ENCODE results near the gene AP2B1. TPM values are rescaled to one million over a fixed set of nuclear protein-coding genes. Genes with fewer than 3 reads are reported as not detected.
A peak's percentile ranks its signal among the peaks of the same experiment; 100 is the strongest.
"Not testable (repeated sequence)": the region's sequence is repeated elsewhere in the genome, so short reads cannot be mapped to it uniquely, and the experiment has no call there.

AP2B1 gene
- total and polyA plus RNA-seq, 2 donors, result 34.7 to 39.1 TPM

GRCh38 chr17:35609831-35610230, 22.7 kb downstream of the AP2B1 start:
- Histone ChIP-seq H3K36me3 (ENCODE audit: control insufficient read depth in 2 of 2, insufficient read depth in 2 of 2, low read length in 1 of 2) (peaks cover 38 to 49% of the 10 kb centered on the region in 2 donors), H3K4me3 (ENCODE audit: low read length in 2 of 2) (no peak overlapping the region)

GRCh38 chr17:35610746-35611145, 23.6 kb downstream of the AP2B1 start:
- H3K4me3 ChIP-seq (ENCODE audit: low read length in 2 of 2); H3K27me3 ChIP-seq (ENCODE audit: control insufficient read depth in 2 of 2, insufficient read depth in 1 of 2, low read length in 1 of 2); H3K27ac ChIP-seq (ENCODE audit: low read depth in 1 of 2, low read length in 1 of 2); H3K4me1 ChIP-seq (ENCODE audit: control insufficient read depth in 2 of 2, insufficient read depth in 2 of 2, low read length in 2 of 2); H3K9me3 ChIP-seq (ENCODE audit: control insufficient read depth in 2 of 2, insufficient read depth in 1 of 2, low read length in 1 of 2); DNase-seq (ENCODE audit: low read depth in 6 of 9, low spot score in 9 of 9): not testable (repeated sequence)
- H3K36me3 ChIP-seq (ENCODE audit: control insufficient read depth in 2 of 2, insufficient read depth in 2 of 2, low read length in 1 of 2), result peaks cover 34 to 49% of the 10 kb centered on the region in 2 donors
- WGBS, result 96% methylated on average over 12 of the region's 12 CpGs

More at GRCh38 chr17:35609831-35610230, 22.7 kb downstream of the AP2B1 start:
- Histone ChIP-seq H3K9me3 (ENCODE audit: control insufficient read depth in 2 of 2, insufficient read depth in 1 of 2, low read length in 1 of 2) (no peaks in the 10 kb centered on the region), H3K27me3 (ENCODE audit: control insufficient read depth in 2 of 2, insufficient read depth in 1 of 2, low read length in 1 of 2) (no peaks in the 10 kb centered on the region), H3K4me1 (ENCODE audit: control insufficient read depth in 2 of 2, insufficient read depth in 2 of 2, low read length in 2 of 2) (no peaks in the 10 kb centered on the region), H3K27ac (ENCODE audit: low read depth in 1 of 2, low read length in 1 of 2) (no peak overlapping the region)
- no peak for DNase-seq (ENCODE audit: low read depth in 6 of 9, low spot score in 9 of 9)
- WGBS, result 97% methylated on average over 4 of the region's 4 CpGs

GRCh38 chr17:35612924-35613521, 25.9 kb downstream of the AP2B1 start:
- 90% methylated on average over 2 of the region's 2 CpGs for WGBS
- Histone ChIP-seq H3K27ac (ENCODE audit: low read depth in 1 of 2, low read length in 1 of 2) (no peak overlapping the region), H3K4me3 (ENCODE audit: low read length in 2 of 2) (no peak overlapping the region), H3K36me3 (ENCODE audit: control insufficient read depth in 2 of 2, insufficient read depth in 2 of 2, low read length in 1 of 2) (peaks cover 23 to 38% of the 10 kb centered on the region in 2 donors), H3K27me3 (ENCODE audit: control insufficient read depth in 2 of 2, insufficient read depth in 1 of 2, low read length in 1 of 2) (no peaks in the 10 kb centered on the region), H3K4me1 (ENCODE audit: control insufficient read depth in 2 of 2, insufficient read depth in 2 of 2, low read length in 2 of 2) (no peaks in the 10 kb centered on the region), H3K9me3 (ENCODE audit: control insufficient read depth in 2 of 2, insufficient read depth in 1 of 2, low read length in 1 of 2) (no peaks in the 10 kb centered on the region)
- DNase-seq (ENCODE audit: low read depth in 6 of 9, low spot score in 9 of 9), result peak in 7 of 9 donors; percentile 13 to 65 (median 36)

- Histone ChIP-seq H3K27me3 (ENCODE audit: control insufficient read depth in 2 of 2, insufficient read depth in 1 of 2, low read length in 1 of 2) (no peaks in the 10 kb centered on the region), H3K9me3 (ENCODE audit: control insufficient read depth in 2 of 2, insufficient read depth in 1 of 2, low read length in 1 of 2) (no peaks in the 10 kb centered on the region), H3K27ac (ENCODE audit: low read depth in 1 of 2, low read length in 1 of 2) (no peak overlapping the region), H3K36me3 (ENCODE audit: control insufficient read depth in 2 of 2, insufficient read depth in 2 of 2, low read length in 1 of 2) (peaks cover 19 to 25% of the 10 kb centered on the region in 2 donors), H3K4me3 (ENCODE audit: low read length in 2 of 2) (no peak overlapping the region), H3K4me1 (ENCODE audit: control insufficient read depth in 2 of 2, insufficient read depth in 2 of 2, low read length in 2 of 2) (no peaks in the 10 kb centered on the region)
- 97% methylated on average over 3 of the region's 3 CpGs for WGBS
- no peak for DNase-seq (ENCODE audit: low read depth in 6 of 9, low spot score in 9 of 9)
Measured at GRCh38 chr17:35614810-35615209, 27.7 kb downstream of the AP2B1 start.

GRCh38 chr17:35616536-35616935, 29.4 kb downstream of the AP2B1 start:
- no peaks in the 10 kb centered on the region for H3K4me1 ChIP-seq (ENCODE audit: control insufficient read depth in 2 of 2, insufficient read depth in 2 of 2, low read length in 2 of 2)
- DNase-seq (ENCODE audit: low read depth in 6 of 9, low spot score in 9 of 9), result no peak
- H3K27ac ChIP-seq (ENCODE audit: low read depth in 1 of 2, low read length in 1 of 2), result no peak overlapping the region
- no peaks in the 10 kb centered on the region for H3K9me3 ChIP-seq (ENCODE audit: control insufficient read depth in 2 of 2, insufficient read depth in 1 of 2, low read length in 1 of 2)
- 86% methylated on average over 7 of the region's 7 CpGs for WGBS
- H3K4me3 ChIP-seq (ENCODE audit: low read length in 2 of 2), result no peak overlapping the region
- peaks cover 8 to 16% of the 10 kb centered on the region in 2 donors for H3K36me3 ChIP-seq (ENCODE audit: control insufficient read depth in 2 of 2, insufficient read depth in 2 of 2, low read length in 1 of 2)
- H3K27me3 ChIP-seq (ENCODE audit: control insufficient read depth in 2 of 2, insufficient read depth in 1 of 2, low read length in 1 of 2), result no peaks in the 10 kb centered on the region

GRCh38 chr17:35617505-35617904, 30.4 kb downstream of the AP2B1 start:
- peaks cover 8 to 12% of the 10 kb centered on the region in 2 donors for H3K36me3 ChIP-seq (ENCODE audit: control insufficient read depth in 2 of 2, insufficient read depth in 2 of 2, low read length in 1 of 2)
- DNase-seq (ENCODE audit: low read depth in 6 of 9, low spot score in 9 of 9), result no peak
- H3K27ac ChIP-seq (ENCODE audit: low read depth in 1 of 2, low read length in 1 of 2), result no peak overlapping the region
- H3K27me3 ChIP-seq (ENCODE audit: control insufficient read depth in 2 of 2, insufficient read depth in 1 of 2, low read length in 1 of 2), result no peaks in the 10 kb centered on the region
- WGBS, result 90% methylated on average over 2 of the region's 2 CpGs
- H3K4me1 ChIP-seq (ENCODE audit: control insufficient read depth in 2 of 2, insufficient read depth in 2 of 2, low read length in 2 of 2), result no peaks in the 10 kb centered on the region
- H3K9me3 ChIP-seq (ENCODE audit: control insufficient read depth in 2 of 2, insufficient read depth in 1 of 2, low read length in 1 of 2), result no peaks in the 10 kb centered on the region
- no peak overlapping the region for H3K4me3 ChIP-seq (ENCODE audit: low read length in 2 of 2)

- H3K4me1 ChIP-seq (ENCODE audit: control insufficient read depth in 2 of 2, insufficient read depth in 2 of 2, low read length in 2 of 2), result no peaks in the 10 kb centered on the region
- no peak for DNase-seq (ENCODE audit: low read depth in 6 of 9, low spot score in 9 of 9)
- H3K9me3 ChIP-seq (ENCODE audit: control insufficient read depth in 2 of 2, insufficient read depth in 1 of 2, low read length in 1 of 2), result no peaks in the 10 kb centered on the region
- no peak overlapping the region for H3K27ac ChIP-seq (ENCODE audit: low read depth in 1 of 2, low read length in 1 of 2)
- no peak overlapping the region for H3K4me3 ChIP-seq (ENCODE audit: low read length in 2 of 2)
- no peaks in the 10 kb centered on the region for H3K27me3 ChIP-seq (ENCODE audit: control insufficient read depth in 2 of 2, insufficient read depth in 1 of 2, low read length in 1 of 2)
- H3K36me3 ChIP-seq (ENCODE audit: control insufficient read depth in 2 of 2, insufficient read depth in 2 of 2, low read length in 1 of 2), result peaks cover 8 to 12% of the 10 kb centered on the region in 2 donors
Measured at GRCh38 chr17:35618628-35619027, 31.5 kb downstream of the AP2B1 start.

GRCh38 chr17:35621768-35622167, 34.6 kb downstream of the AP2B1 start:
- no peaks in the 10 kb centered on the region for H3K4me1 ChIP-seq (ENCODE audit: control insufficient read depth in 2 of 2, insufficient read depth in 2 of 2, low read length in 2 of 2)
- 89% methylated on average over 1 of the region's 1 CpG for WGBS
- DNase-seq (ENCODE audit: low read depth in 6 of 9, low spot score in 9 of 9), result no peak
- H3K27me3 ChIP-seq (ENCODE audit: control insufficient read depth in 2 of 2, insufficient read depth in 1 of 2, low read length in 1 of 2), result no peaks in the 10 kb centered on the region
- no peak overlapping the region for H3K4me3 ChIP-seq (ENCODE audit: low read length in 2 of 2)
- no peaks in the 10 kb centered on the region for H3K9me3 ChIP-seq (ENCODE audit: control insufficient read depth in 2 of 2, insufficient read depth in 1 of 2, low read length in 1 of 2)
- H3K36me3 ChIP-seq (ENCODE audit: control insufficient read depth in 2 of 2, insufficient read depth in 2 of 2, low read length in 1 of 2), result peaks cover 12 to 28% of the 10 kb centered on the region in 2 donors
- no peak overlapping the region for H3K27ac ChIP-seq (ENCODE audit: low read depth in 1 of 2, low read length in 1 of 2)

GRCh38 chr17:35627417-35627816, 40.3 kb downstream of the AP2B1 start:
- Histone ChIP-seq H3K4me3 (ENCODE audit: low read length in 2 of 2) (no peak overlapping the region), H3K27me3 (ENCODE audit: control insufficient read depth in 2 of 2, insufficient read depth in 1 of 2, low read length in 1 of 2) (no peaks in the 10 kb centered on the region), H3K4me1 (ENCODE audit: control insufficient read depth in 2 of 2, insufficient read depth in 2 of 2, low read length in 2 of 2) (no peaks in the 10 kb centered on the region), H3K27ac (ENCODE audit: low read depth in 1 of 2, low read length in 1 of 2) (no peak overlapping the region), H3K36me3 (ENCODE audit: control insufficient read depth in 2 of 2, insufficient read depth in 2 of 2, low read length in 1 of 2) (peaks cover 23 to 49% of the 10 kb centered on the region in 2 donors), H3K9me3 (ENCODE audit: control insufficient read depth in 2 of 2, insufficient read depth in 1 of 2, low read length in 1 of 2) (no peaks in the 10 kb centered on the region)
- over 99% methylated on average over 4 of the region's 4 CpGs for WGBS
- no peak for DNase-seq (ENCODE audit: low read depth in 6 of 9, low spot score in 9 of 9)

All from thymus (tissue), 11 donors.